GM12864 (cell line): Measurements from ENCODE around the gene TRAF4.
"Not testable (repeated sequence)": the region's sequence is repeated elsewhere in the genome, so short reads cannot be mapped to it uniquely, and the experiment has no call there.

Experiments
- DNase-seq: peaks from one replicate; pipeline ENCODE4 v3.0.0-alpha.2; 2011; ENCODE audit warnings: low read depth
- H3K4me3 ChIP-seq: 2 replicates; pipeline ENCODE4 v1.5.1; 2011; ENCODE audit warnings: mild to moderate bottlenecking, low read depth, low read length, control low read depth
- TF ChIP-seq, protein P1 (sequence below): IDR thresholded peaks from 2 replicates; pipeline ENCODE4 v1.5.1; 2011; ENCODE audit warnings: low read depth, mild to moderate bottlenecking, moderate library complexity, low read length, control low read depth, inconsistent platforms; ENCODE audit errors: missing control alignments

The TRAF4 gene

DNA sequence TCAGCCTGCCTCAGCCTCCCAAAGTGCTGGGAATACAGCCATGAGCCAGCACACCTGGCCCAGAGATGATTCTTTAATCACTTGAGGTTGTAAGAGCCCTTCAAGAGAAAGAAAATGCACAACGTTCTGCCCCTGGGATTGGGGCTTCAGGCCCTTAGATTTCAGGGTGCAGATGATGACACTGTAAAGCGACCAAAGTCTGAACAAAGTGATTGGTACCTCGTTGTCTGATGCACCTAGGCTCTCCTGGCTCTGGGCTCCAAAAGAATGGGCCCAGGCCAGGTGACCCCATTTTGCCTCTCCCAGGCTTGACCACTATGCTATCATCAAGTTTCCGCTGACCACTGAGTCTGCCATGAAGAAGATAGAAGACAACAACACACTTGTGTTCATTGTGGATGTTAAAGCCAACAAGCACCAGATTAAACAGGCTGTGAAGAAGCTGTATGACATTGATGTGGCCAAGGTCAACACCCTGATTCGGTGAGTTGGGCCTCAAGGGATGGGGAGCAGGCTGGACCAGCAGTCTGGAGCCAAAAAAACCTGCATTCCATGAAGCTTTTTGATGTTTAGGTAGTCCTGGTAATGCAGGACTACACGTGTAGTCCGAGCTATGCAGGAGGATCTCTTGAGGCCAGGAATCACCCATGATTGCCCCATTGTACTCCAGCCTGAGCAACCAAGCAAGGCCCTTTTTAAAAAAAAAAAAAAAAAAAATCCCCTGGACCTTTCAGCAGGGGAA lies 21.2 kb upstream of the TRAF4 start:
- DNase-seq, result no peak
- peak overlapping the region; percentile 100 for H3K4me3 ChIP-seq
- TF ChIP-seq, protein P1, sequence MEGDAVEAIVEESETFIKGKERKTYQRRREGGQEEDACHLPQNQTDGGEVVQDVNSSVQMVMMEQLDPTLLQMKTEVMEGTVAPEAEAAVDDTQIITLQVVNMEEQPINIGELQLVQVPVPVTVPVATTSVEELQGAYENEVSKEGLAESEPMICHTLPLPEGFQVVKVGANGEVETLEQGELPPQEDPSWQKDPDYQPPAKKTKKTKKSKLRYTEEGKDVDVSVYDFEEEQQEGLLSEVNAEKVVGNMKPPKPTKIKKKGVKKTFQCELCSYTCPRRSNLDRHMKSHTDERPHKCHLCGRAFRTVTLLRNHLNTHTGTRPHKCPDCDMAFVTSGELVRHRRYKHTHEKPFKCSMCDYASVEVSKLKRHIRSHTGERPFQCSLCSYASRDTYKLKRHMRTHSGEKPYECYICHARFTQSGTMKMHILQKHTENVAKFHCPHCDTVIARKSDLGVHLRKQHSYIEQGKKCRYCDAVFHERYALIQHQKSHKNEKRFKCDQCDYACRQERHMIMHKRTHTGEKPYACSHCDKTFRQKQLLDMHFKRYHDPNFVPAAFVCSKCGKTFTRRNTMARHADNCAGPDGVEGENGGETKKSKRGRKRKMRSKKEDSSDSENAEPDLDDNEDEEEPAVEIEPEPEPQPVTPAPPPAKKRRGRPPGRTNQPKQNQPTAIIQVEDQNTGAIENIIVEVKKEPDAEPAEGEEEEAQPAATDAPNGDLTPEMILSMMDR, result no peak

- TF ChIP-seq, protein P1, result no peak
- peak overlapping the region; percentile 100 for H3K4me3 ChIP-seq
- no peak for DNase-seq
These were observed 20.5 kb upstream of the TRAF4 start for GRCh38 chr17:28723159-28723835.

- DNase-seq, result not testable (repeated sequence)
- peak overlapping the region; percentile 84 for H3K4me3 ChIP-seq
These were observed 19.8 kb upstream of the TRAF4 start for GRCh38 chr17:28723836-28724499.

GRCh38 chr17:28724500-28725165 lies 19.2 kb upstream of the TRAF4 start:
- H3K4me3 ChIP-seq, result peak overlapping the region; percentile 84
- no peak for DNase-seq
- TF ChIP-seq, protein P1, result no peak

DNA sequence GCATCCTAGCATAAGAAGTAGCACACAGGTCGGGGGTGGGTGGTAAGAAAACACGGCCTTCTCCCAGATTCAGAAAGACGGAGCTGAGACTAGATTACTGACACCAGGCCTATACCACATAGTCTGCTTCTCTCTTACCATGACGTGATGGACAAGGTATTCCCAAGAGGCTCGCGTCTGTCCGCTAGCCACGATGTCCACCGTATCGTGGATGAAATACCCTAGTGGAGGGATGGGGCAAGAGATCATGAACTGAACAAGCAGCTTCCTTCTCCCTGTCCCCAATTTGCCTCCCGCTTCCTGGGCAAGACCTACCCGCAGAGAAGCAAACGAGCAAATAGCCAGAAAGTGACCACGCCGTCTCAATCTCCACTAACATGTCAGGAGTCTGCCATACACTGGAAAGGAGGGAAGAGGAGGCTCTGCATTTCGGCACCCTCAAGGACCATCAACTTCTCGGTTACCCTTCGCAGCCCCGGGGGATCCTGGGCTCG lies 18.6 kb upstream of the TRAF4 start:
- TF ChIP-seq, protein P1, result peak; percentile 41
- no peak for DNase-seq
- peak overlapping the region; percentile 84 for H3K4me3 ChIP-seq

- TF ChIP-seq, protein P1, result no peak
- peak overlapping the region; percentile 84 for H3K4me3 ChIP-seq
- DNase-seq, result no peak
These were observed 18.1 kb upstream of the TRAF4 start for GRCh38 chr17:28725660-28726225.

DNA sequence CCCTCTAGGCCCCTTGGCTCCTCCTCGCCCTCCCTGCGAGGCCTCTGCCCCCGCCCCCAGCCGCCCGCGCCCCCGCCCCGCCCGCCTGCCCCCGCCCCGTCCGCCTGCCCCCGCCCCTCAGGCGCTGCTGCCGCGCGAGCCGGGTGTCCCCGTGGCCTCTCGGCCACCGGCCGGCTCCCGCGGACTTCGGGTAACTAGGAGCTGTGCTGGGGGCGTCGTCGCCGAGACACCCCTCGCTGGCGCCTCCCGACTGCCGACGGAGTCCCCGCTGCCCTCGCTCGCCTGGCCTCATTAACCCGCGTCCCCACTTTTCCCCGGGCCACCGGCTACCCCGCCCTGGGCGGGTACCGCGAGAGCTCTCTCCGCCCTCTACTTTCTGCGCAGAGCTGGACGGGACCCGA lies 17.6 kb upstream of the TRAF4 start, which contains the start of gene TLCD1:
TSS of gene TLCD1 (minus strand) at position 8 of the 401 bp plus-strand sequence. CDS start 136 bp downstream, outside the sequence.
- H3K4me3 ChIP-seq, result peak within 1 kb of the TSS; percentile 84
- TF ChIP-seq, protein P1, result no peak
- no peak for DNase-seq
